GM06990 (cell line): ENCODE results near the gene ERO1A.
"Not testable (repeated sequence)": the region's sequence is repeated elsewhere in the genome, so short reads cannot be mapped to it uniquely, and the experiment has no call there.

ENCODE experiments used
- DNase-seq: peaks from one replicate; pipeline ENCODE4 v3.0.0-alpha.2; 2011; ENCODE audit not compliant: insufficient read length; ENCODE audit errors: extremely low read depth
- H3K27me3 ChIP-seq: replicated peaks from 2 replicates; pipeline ENCODE4 v1.6.0; 2011; ENCODE audit warnings: low read length; ENCODE audit not compliant: control insufficient read depth, insufficient read depth
- H3K36me3 ChIP-seq: 2 replicates; pipeline ENCODE4 v1.5.1; 2011; ENCODE audit warnings: low read length; ENCODE audit not compliant: control insufficient read depth, insufficient read depth
- H3K4me3 ChIP-seq: replicated peaks from 2 replicates; pipeline ENCODE4 v1.5.1; 2011; ENCODE audit warnings: low read depth, mild to moderate bottlenecking, control low read depth, low read length
- TF ChIP-seq, protein P1 (sequence below): IDR thresholded peaks from 2 replicates; pipeline ENCODE4 v1.5.1; 2011; ENCODE audit warnings: low read length, control low read depth, mild to moderate bottlenecking, inconsistent platforms; ENCODE audit not compliant: insufficient read depth, poor library complexity, severe bottlenecking

The ERO1A gene

DNA sequence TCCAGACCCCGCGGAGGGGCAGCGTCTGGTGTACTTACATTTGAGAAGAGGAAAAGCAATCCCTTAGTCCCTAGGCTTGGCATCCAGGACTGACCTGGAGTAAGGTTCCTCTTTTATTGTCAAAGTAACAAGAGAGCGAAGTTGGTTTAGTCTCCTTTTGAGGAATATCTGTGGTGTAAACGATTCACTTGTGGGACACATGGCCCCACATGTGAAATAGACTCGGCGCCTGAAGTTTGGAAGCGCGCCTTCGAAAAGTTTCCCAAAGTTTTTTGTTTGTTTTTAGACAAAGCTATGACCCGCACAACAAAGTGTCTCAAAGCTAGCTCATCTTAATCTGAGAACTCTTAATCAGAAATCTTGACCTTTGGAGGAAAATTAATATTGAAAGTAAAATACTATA is 35.4 kb upstream of the ERO1A start:
- no peaks in the 10 kb centered on the region for H3K36me3 ChIP-seq
- DNase-seq: no peak

DNA sequence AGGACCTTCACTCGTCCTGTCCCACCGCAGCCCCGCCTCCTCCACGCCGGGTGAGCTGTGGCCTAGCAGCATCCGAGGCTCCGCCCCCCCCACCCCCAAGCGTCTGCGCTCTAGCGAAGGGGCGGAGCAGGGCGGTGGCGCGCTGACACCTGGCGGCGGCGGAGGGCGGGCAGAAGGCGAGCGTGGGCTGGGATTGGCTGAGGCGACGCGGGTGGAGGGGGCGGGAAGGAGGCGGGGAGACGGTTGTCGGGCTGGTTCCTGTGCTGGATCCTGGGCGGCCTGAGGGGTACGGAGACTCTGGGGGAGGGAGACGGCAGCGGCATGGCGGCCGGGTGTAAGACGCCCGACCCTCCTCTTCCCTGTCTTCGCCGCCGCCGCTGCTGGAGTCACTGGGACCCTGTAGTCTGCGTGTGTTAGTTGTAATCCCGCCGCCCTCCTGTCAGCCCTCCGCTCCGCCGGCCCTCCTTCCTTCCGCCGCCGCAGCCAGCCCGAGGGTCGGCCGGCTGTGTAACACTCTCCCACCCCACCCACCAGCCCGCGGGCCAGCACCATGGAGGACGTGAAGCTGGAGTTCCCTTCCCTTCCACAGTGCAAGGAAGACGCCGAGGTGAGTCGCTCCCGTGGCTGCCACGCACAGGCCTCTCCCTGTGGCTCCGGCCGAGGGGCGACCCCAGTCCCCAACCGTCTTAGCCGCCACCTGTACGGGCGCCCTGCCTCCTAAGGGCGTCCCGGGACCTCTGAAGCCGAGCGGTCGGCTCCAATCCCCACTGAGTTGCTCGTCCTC is 34.8 kb upstream of the ERO1A start, which contains the start of gene STYX:
TSS of gene STYX (plus strand) at position 242 of the 784 bp plus-strand sequence. CDS start at position 551, 309 bp downstream.
- Histone ChIP-seq H3K4me3 (peak within 1 kb of the TSS; percentile 95), H3K27me3 (no peaks in the 10 kb centered on the region), H3K36me3 (no peaks in the 10 kb centered on the region)
- peak; percentile 99 for DNase-seq
- TF ChIP-seq, protein P1, sequence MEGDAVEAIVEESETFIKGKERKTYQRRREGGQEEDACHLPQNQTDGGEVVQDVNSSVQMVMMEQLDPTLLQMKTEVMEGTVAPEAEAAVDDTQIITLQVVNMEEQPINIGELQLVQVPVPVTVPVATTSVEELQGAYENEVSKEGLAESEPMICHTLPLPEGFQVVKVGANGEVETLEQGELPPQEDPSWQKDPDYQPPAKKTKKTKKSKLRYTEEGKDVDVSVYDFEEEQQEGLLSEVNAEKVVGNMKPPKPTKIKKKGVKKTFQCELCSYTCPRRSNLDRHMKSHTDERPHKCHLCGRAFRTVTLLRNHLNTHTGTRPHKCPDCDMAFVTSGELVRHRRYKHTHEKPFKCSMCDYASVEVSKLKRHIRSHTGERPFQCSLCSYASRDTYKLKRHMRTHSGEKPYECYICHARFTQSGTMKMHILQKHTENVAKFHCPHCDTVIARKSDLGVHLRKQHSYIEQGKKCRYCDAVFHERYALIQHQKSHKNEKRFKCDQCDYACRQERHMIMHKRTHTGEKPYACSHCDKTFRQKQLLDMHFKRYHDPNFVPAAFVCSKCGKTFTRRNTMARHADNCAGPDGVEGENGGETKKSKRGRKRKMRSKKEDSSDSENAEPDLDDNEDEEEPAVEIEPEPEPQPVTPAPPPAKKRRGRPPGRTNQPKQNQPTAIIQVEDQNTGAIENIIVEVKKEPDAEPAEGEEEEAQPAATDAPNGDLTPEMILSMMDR: no peak

More for the DNA sequence above, 35.4 kb upstream of the ERO1A start:
- peak overlapping the region; percentile 95 for H3K4me3 ChIP-seq
- TF ChIP-seq, protein P1: no peak
- H3K27me3 ChIP-seq: no peaks in the 10 kb centered on the region

DNA sequence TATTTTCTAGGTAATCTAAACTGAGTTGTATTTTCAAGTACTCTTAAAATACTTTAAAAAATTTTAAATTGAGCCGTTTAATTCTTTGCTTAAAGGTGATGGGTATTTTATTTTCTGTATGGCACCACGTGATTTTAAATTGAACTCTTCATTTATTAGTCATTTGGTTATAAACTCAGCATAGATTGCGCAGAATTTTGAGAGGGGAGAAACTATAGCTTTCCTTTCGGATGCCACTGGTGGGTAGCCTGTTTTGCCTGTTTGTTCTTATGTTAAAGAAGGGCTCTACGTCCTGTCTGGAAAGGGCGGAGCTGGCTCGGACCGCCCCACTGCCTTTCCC is 34.2 kb upstream of the ERO1A start:
- TF ChIP-seq, protein P1: no peak
- H3K4me3 ChIP-seq: peak overlapping the region; percentile 42; the same call in 1 of the 2 replicates
- no peak for DNase-seq
- H3K27me3 ChIP-seq: no peaks in the 10 kb centered on the region
- peaks cover 1% of the 10 kb centered on the region; the same call in 1 of the 2 replicates for H3K36me3 ChIP-seq

DNA sequence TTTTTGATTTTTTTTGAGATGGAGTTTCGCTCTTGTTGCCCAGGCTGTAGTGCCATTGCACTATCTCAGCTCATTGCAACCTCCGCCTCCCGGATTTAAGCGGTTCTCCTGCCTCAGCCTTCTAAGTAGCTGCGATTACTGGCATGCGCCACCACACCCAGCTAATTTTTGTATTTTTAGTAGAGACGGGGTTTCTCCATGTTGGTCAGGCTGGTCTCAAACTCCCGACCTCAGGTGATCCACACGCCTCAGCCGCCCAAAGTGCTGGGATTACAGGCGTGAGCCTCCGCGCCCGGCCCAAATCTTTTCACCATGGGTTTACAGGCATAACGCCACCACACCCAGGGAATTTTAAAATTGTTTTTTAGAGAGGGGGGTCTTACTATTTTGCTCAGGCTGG is 33.7 kb upstream of the ERO1A start:
- not testable (repeated sequence) for H3K27me3 ChIP-seq, DNase-seq, H3K4me3 ChIP-seq, H3K36me3 ChIP-seq

DNA sequence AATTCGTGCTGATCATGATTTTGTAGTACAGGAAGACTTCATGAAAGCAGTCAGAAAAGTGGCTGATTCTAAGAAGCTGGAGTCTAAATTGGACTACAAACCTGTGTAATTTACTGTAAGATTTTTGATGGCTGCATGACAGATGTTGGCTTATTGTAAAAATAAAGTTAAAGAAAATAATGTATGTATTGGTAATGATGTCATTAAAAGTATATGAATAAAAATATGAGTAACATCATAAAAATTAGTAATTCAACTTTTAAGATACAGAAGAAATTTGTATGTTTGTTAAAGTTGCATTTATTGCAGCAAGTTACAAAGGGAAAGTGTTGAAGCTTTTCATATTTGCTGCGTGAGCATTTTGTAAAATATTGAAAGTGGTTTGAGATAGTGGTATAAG is 32.2 kb upstream of the ERO1A start:
- not testable (repeated sequence) for H3K4me3 ChIP-seq, H3K36me3 ChIP-seq, H3K27me3 ChIP-seq, DNase-seq

DNA sequence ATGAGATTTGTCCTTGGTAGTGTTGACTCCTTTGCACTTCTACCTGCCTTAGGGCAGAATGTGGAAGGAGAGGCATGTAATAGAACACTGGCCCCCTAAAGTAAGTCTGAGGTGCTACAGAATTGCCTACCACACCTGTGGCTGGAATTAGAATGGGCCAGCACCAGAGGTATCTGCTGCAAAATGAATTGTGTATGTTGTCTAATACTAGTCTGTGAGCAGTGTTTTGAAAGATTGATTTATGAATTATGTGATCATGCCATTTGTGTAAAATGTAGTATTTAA is 28.9 kb upstream of the ERO1A start:
- H3K36me3 ChIP-seq: peaks cover 11% of the 10 kb centered on the region

More for the DNA sequence above, 28.9 kb upstream of the ERO1A start:
- Histone ChIP-seq H3K4me3 (no peak overlapping the region), H3K27me3 (no peaks in the 10 kb centered on the region)
- TF ChIP-seq, protein P1: no peak
- DNase-seq: no peak
